GM12892 (cell line): Measurements from ENCODE around the gene GALNT2.

Source experiments
- DNase-seq: peaks from one replicate; pipeline ENCODE4 v3.0.0; 2011; ENCODE audit not compliant: insufficient read length
- FAIRE-seq: peaks from 2 replicates; lab custom pipeline; 2011; peaks lifted over from hg19 to GRCh38; lab: Jason Lieb, UNC
- POLR2A ChIP-seq: IDR thresholded peaks from 2 replicates; pipeline ENCODE4 v1.6.1; 2011; ENCODE audit warnings: low read depth, low read length, control low read depth
- POLR2AphosphoS5 ChIP-seq: IDR thresholded peaks from 2 replicates; pipeline ENCODE4 v1.6.1; 2011; ENCODE audit warnings: low read depth, low read length, control low read depth
- TAF1 ChIP-seq: IDR thresholded peaks from 2 replicates; pipeline ENCODE4 v1.6.1; 2011; ENCODE audit warnings: low read depth, mild to moderate bottlenecking, control low read depth, low read length, borderline replicate concordance

Gene GALNT2

GRCh38 chr1:230131457-230131856, 64.4 kb downstream of the GALNT2 start:
- DNase-seq: no peak
- FAIRE-seq: no peak
- TF ChIP-seq POLR2A: no peak
- TF ChIP-seq POLR2AphosphoS5: no peak

- DNase-seq: no peak
- TF ChIP-seq POLR2AphosphoS5 (no peak), TAF1 (no peak), POLR2A (no peak)
- no peak for FAIRE-seq
Observed at GRCh38 chr1:230132758-230133157, 65.7 kb downstream of the GALNT2 start.

- FAIRE-seq: no peak
- TF ChIP-seq TAF1 (no peak), POLR2AphosphoS5 (no peak), POLR2A (no peak)
- DNase-seq: no peak
Observed at GRCh38 chr1:230135726-230136125, 68.7 kb downstream of the GALNT2 start.

GRCh38 chr1:230136453-230137336, 69.7 kb downstream of the GALNT2 start:
- no peak for DNase-seq
- TF ChIP-seq POLR2AphosphoS5 (no peak), TAF1 (no peak), POLR2A (no peak)
- no peak for FAIRE-seq

GRCh38 chr1:230137337-230137815, 70.3 kb downstream of the GALNT2 start:
- FAIRE-seq (no peak), DNase-seq (no peak)
- TF ChIP-seq TAF1 (no peak), POLR2A (no peak)

GRCh38 chr1:230138561-230139239, 71.7 kb downstream of the GALNT2 start:
- DNase-seq (no peak), FAIRE-seq (no peak)
- TF ChIP-seq POLR2A (no peak), POLR2AphosphoS5 (no peak), TAF1 (no peak)

GRCh38 chr1:230139315-230139714, 72.3 kb downstream of the GALNT2 start:
- DNase-seq (no peak), FAIRE-seq (no peak)
- TF ChIP-seq POLR2AphosphoS5: no peak
- TF ChIP-seq POLR2A: no peak
- TF ChIP-seq TAF1: no peak

GRCh38 chr1:230139741-230140140, 72.7 kb downstream of the GALNT2 start:
- DNase-seq: no peak
- FAIRE-seq: no peak
- TF ChIP-seq POLR2A: no peak
- no peak for TF ChIP-seq POLR2AphosphoS5
- no peak for TF ChIP-seq TAF1

- DNase-seq (no peak), FAIRE-seq (no peak)
- no peak for TF ChIP-seq POLR2AphosphoS5
- no peak for TF ChIP-seq POLR2A
- no peak for TF ChIP-seq TAF1
Observed at GRCh38 chr1:230140221-230141020, 73.4 kb downstream of the GALNT2 start.

- DNase-seq (no peak), FAIRE-seq (no peak)
Observed at GRCh38 chr1:230141021-230141648, 74.1 kb downstream of the GALNT2 start.

GRCh38 chr1:230141797-230142607, 75.0 kb downstream of the GALNT2 start:
- TF ChIP-seq POLR2A (no peak), TAF1 (no peak), POLR2AphosphoS5 (no peak)
- no peak for DNase-seq
- no peak for FAIRE-seq

More at GRCh38 chr1:230141021-230141648, 74.1 kb downstream of the GALNT2 start:
- no peak for TF ChIP-seq POLR2AphosphoS5
- no peak for TF ChIP-seq TAF1
- TF ChIP-seq POLR2A: no peak
